ENCODE measurements around the gene FEZF1. TPM values are rescaled to one million over a fixed set of nuclear protein-coding genes. Genes with fewer than 3 reads are reported as not detected.

FEZF1 gene
- total and polyA plus RNA-seq, 2 of the 13 experiments (the other 11 are each of a cell fraction or from before 2014, with no cell fraction given) = not detected

- 0 out of 2 replicates have a peak, but pooled peaks have one; percentile 39 for TF ChIP-seq PRDM15 (CRISPR knock-in tag; IDR thresholded peaks at IDR 0.05)
- peak; percentile 34; the same call in 1 of the 2 replicates for TF ChIP-seq ELF1 (CRISPR knock-in tag; IDR thresholded peaks at IDR 0.05)
These were observed 4.8 kb downstream of the FEZF1 start (continued) for GRCh38 chr7:122299624-122300210.

- Histone ChIP-seq H4K20me1 (ENCODE audit: insufficient read depth, low read length) (no peaks in the 10 kb centered on the region), H3K36me3 (replicated peaks in 1 of 2; ENCODE audit: control insufficient read depth in 1 of 2, insufficient read depth in 2 of 2, low read length in 2 of 2) (no peaks in the 10 kb centered on the region), H3K4me3 (replicated peaks in 1 of 3; ENCODE audit: insufficient read depth in 1 of 3, low read depth in 2 of 3, low read length in 3 of 3) (no peak overlapping the region), H3K79me2 (ENCODE audit: insufficient read depth, low read length) (no peaks in the 10 kb centered on the region), H3K4me2 (ENCODE audit: low read depth, low read length) (no peak overlapping the region), H3K9ac (ENCODE audit: insufficient read depth, low read depth, low read length) (no peak overlapping the region), H2AFZ (ENCODE audit: low read length) (no peak overlapping the region), H3K27me3 (ENCODE audit: control insufficient read depth in 1 of 2, insufficient read depth in 2 of 2, low read length in 2 of 2) (peaks cover 7 to 47% of the 10 kb centered on the region in 2 experiments), H3K27ac (ENCODE audit: extremely low read length, insufficient read depth, low read length) (no peak overlapping the region), H3K4me1 (ENCODE audit: insufficient read depth, low read length) (no peaks in the 10 kb centered on the region), H3K9me3 (ENCODE audit: low read length) (no peaks in the 10 kb centered on the region)
- ChIA-PET CTCF (ENCODE audit: low intra/inter-chr PET ratio, low total read pairs) (no interaction called here), POLR2A (interaction anchor here (1.0 kb wide), 1 partner anchor 18 kb away, joined by 3 read pairs; no protein-coding TSS in a partner anchor)
- in situ Hi-C loops (cut with HindIII; ENCODE audit: extremely low pct_ligation_motif_present, low pct_unique_long_range_greater_than_20kb) (no loop called here), intact Hi-C loops (cut with micrococcal nuclease; ENCODE audit: unreplicated experiment) (no loop called here)
- BruUV-seq (replicated peaks) = no TSS peak
- FAIRE-seq (no peak), DNase-seq (ENCODE audit: low spot score) (no peak), ATAC-seq (no peak)
- 38% methylated on average over 2 of the region's 2 CpGs for WGBS (ENCODE audit: low lambda C conversion rate)
- TF ChIP-seq ZNF614 (CRISPR knock-in tag; IDR thresholded peaks at IDR 0.05; ENCODE audit: borderline replicate concordance) = no peak
- TF ChIP-seq, protein P1, sequence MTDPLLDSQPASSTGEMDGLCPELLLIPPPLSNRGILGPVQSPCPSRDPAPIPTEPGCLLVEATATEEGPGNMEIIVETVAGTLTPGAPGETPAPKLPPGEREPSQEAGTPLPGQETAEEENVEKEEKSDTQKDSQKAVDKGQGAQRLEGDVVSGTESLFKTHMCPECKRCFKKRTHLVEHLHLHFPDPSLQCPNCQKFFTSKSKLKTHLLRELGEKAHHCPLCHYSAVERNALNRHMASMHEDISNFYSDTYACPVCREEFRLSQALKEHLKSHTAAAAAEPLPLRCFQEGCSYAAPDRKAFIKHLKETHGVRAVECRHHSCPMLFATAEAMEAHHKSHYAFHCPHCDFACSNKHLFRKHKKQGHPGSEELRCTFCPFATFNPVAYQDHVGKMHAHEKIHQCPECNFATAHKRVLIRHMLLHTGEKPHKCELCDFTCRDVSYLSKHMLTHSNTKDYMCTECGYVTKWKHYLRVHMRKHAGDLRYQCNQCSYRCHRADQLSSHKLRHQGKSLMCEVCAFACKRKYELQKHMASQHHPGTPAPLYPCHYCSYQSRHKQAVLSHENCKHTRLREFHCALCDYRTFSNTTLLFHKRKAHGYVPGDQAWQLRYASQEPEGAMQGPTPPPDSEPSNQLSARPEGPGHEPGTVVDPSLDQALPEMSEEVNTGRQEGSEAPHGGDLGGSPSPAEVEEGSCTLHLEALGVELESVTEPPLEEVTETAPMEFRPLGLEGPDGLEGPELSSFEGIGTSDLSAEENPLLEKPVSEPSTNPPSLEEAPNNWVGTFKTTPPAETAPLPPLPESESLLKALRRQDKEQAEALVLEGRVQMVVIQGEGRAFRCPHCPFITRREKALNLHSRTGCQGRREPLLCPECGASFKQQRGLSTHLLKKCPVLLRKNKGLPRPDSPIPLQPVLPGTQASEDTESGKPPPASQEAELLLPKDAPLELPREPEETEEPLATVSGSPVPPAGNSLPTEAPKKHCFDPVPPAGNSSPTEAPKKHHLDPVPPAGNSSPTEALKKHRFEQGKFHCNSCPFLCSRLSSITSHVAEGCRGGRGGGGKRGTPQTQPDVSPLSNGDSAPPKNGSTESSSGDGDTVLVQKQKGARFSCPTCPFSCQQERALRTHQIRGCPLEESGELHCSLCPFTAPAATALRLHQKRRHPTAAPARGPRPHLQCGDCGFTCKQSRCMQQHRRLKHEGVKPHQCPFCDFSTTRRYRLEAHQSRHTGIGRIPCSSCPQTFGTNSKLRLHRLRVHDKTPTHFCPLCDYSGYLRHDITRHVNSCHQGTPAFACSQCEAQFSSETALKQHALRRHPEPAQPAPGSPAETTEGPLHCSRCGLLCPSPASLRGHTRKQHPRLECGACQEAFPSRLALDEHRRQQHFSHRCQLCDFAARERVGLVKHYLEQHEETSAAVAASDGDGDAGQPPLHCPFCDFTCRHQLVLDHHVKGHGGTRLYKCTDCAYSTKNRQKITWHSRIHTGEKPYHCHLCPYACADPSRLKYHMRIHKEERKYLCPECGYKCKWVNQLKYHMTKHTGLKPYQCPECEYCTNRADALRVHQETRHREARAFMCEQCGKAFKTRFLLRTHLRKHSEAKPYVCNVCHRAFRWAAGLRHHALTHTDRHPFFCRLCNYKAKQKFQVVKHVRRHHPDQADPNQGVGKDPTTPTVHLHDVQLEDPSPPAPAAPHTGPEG (CRISPR knock-in tag; IDR thresholded peaks at IDR 0.05) = no peak
- TF ChIP-seq, protein P2, sequence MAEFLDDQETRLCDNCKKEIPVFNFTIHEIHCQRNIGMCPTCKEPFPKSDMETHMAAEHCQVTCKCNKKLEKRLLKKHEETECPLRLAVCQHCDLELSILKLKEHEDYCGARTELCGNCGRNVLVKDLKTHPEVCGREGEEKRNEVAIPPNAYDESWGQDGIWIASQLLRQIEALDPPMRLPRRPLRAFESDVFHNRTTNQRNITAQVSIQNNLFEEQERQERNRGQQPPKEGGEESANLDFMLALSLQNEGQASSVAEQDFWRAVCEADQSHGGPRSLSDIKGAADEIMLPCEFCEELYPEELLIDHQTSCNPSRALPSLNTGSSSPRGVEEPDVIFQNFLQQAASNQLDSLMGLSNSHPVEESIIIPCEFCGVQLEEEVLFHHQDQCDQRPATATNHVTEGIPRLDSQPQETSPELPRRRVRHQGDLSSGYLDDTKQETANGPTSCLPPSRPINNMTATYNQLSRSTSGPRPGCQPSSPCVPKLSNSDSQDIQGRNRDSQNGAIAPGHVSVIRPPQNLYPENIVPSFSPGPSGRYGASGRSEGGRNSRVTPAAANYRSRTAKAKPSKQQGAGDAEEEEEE (CRISPR knock-in tag; IDR thresholded peaks at IDR 0.05; ENCODE audit: borderline replicate concordance) = no peak
- TF ChIP-seq SOX5 (CRISPR knock-in tag; IDR thresholded peaks at IDR 0.05; ENCODE audit: borderline replicate concordance) = no peak
- no peak for TF ChIP-seq ATF7-NPFF (CRISPR knock-in tag; IDR thresholded peaks at IDR 0.05; ENCODE audit: low read depth)
- no peak for TF ChIP-seq XBP1 (CRISPR knock-in tag; IDR thresholded peaks at IDR 0.05)
- no peak for TF ChIP-seq ZNF746 (CRISPR knock-in tag; IDR thresholded peaks at IDR 0.05)
- no peak for TF ChIP-seq CC2D1A (CRISPR knock-in tag; IDR thresholded peaks at IDR 0.05)
- TF ChIP-seq, protein P3, sequence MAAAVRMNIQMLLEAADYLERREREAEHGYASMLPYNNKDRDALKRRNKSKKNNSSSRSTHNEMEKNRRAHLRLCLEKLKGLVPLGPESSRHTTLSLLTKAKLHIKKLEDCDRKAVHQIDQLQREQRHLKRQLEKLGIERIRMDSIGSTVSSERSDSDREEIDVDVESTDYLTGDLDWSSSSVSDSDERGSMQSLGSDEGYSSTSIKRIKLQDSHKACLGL (CRISPR knock-in tag; IDR thresholded peaks at IDR 0.05) = no peak
These were observed 5.9 kb downstream of the FEZF1 start for GRCh38 chr7:122298618-122299017.

All from HepG2 (cell line).